GM18519 (cell line): ENCODE measurements around the gene WASL.
"Not testable (repeated sequence)": the region's sequence is repeated elsewhere in the genome, so short reads cannot be mapped to it uniquely, and the experiment has no call there.

Experiments used
- ATAC-seq: cut with Tn5 transposase; IDR thresholded peaks from one replicate; pipeline ENCODE4 v1.9.1; 2021; ENCODE audit warnings: mild to moderate bottlenecking, moderate library complexity; ENCODE audit not compliant: unreplicated experiment, low FRiP score

WASL gene

GRCh38 chr7:123748734-123749536, at the start of gene WASL:
WASL (minus strand) TSS chr7:123749003; CDS start chr7:123748734, 269 bp downstream.
- peak; percentile 55 for ATAC-seq

GRCh38 chr7:123797673-123798531, 49.1 kb upstream of the WASL start:
- no peak for ATAC-seq

GRCh38 chr7:123796568-123796967, 47.8 kb upstream of the WASL start:
- no peak for ATAC-seq

- no peak for ATAC-seq
Measured at GRCh38 chr7:123795917-123796316, 47.1 kb upstream of the WASL start.

GRCh38 chr7:123795116-123795515, 46.3 kb upstream of the WASL start:
- ATAC-seq: not testable (repeated sequence)

GRCh38 chr7:123792547-123792946, 43.7 kb upstream of the WASL start:
- no peak for ATAC-seq

- ATAC-seq: no peak
Measured at GRCh38 chr7:123791001-123791400, 42.2 kb upstream of the WASL start.

GRCh38 chr7:123789817-123790216, 41.0 kb upstream of the WASL start:
- ATAC-seq: no peak

GRCh38 chr7:123789206-123789784, 40.5 kb upstream of the WASL start:
- no peak for ATAC-seq

- ATAC-seq: no peak
Measured at GRCh38 chr7:123788584-123788983, 39.8 kb upstream of the WASL start.

- no peak for ATAC-seq
Measured at GRCh38 chr7:123787220-123788007, 38.6 kb upstream of the WASL start.

- ATAC-seq: no peak
Measured at GRCh38 chr7:123784263-123784662, 35.5 kb upstream of the WASL start.

GRCh38 chr7:123783820-123784219, 35.0 kb upstream of the WASL start:
- ATAC-seq: no peak

- ATAC-seq: no peak
Measured at GRCh38 chr7:123782071-123782798, 33.4 kb upstream of the WASL start.

- ATAC-seq: not testable (repeated sequence)
Measured at GRCh38 chr7:123780472-123780871, 31.7 kb upstream of the WASL start.

- no peak for ATAC-seq
Measured at GRCh38 chr7:123774496-123774895, 25.7 kb upstream of the WASL start.

GRCh38 chr7:123773481-123773880, 24.7 kb upstream of the WASL start:
- no peak for ATAC-seq

GRCh38 chr7:123772652-123773051, 23.8 kb upstream of the WASL start:
- ATAC-seq: no peak

GRCh38 chr7:123771846-123772245, 23.0 kb upstream of the WASL start:
- ATAC-seq: no peak

GRCh38 chr7:123771256-123771655, 22.5 kb upstream of the WASL start:
- no peak for ATAC-seq
